Peyer's patch (tissue), 4 donors: Measurements from ENCODE around the gene CELF4. TPM values are rescaled to one million over a fixed set of nuclear protein-coding genes. Genes with fewer than 3 reads are reported as not detected.
A peak's percentile ranks its signal among the peaks of the same experiment; 100 is the strongest.

Experiments
- DNase-seq, 3 donors: peaks; one replicate each; pipeline ENCODE4 v3.0.0-alpha.2; 2017 to 2019
- H3K27ac ChIP-seq, 4 donors: fragments of 200-600 bp; sonication (generic); one replicate each; pipeline ENCODE4 v1.5.1; 2016 to 2019
- H3K27me3 ChIP-seq, 2 donors: fragments of 200-600 bp; sonication (generic); one replicate each; pipeline ENCODE4 v1.5.1; 2019
- H3K36me3 ChIP-seq, 3 donors: fragments of 200-600 bp; sonication (generic); one replicate each; pipeline ENCODE4 v1.5.1; 2016 to 2019
- H3K4me1 ChIP-seq, 4 donors: fragments of 200-600 bp; sonication (generic); one replicate each; pipeline ENCODE4 v1.5.1; 2016 to 2019
- H3K4me3 ChIP-seq, 4 donors: fragments of 200-600 bp; sonication (generic); 1 replicate in 3 of 4; 2 replicates in 1 of 4; pipeline ENCODE4 v1.5.1; 2016 to 2019; ENCODE audit warnings: mild to moderate bottlenecking in 1 of 4
- H3K9me3 ChIP-seq, 4 donors: fragments of 200-600 bp; sonication (generic); one replicate each; pipeline ENCODE4 v1.5.1; 2016 to 2019; ENCODE audit warnings: mild to moderate bottlenecking in 1 of 4
- POLR2A ChIP-seq, 2 donors: fragments of 450-650 bp; IDR thresholded peaks; one replicate each; pipeline ENCODE4 v1.5.1; 2017; ENCODE audit warnings: antibody characterized with exemption in 2 of 2, mild to moderate bottlenecking in 2 of 2, moderate library complexity in 2 of 2
- total RNA-seq, 4 donors: library from RNA; depleted of rRNA; stranded (reverse); fragments of >200 nt; gene quantifications; one replicate each; pipeline ENCODE4 v1.1.0, GENCODE V29; 2016
- TF ChIP-seq, protein P1 (sequence below), 6 experiments: fragments of 450-650 bp in 4 of 6; fragments of 200-600 bp in 2 of 6; sonication (generic) in 1 of 6; IDR thresholded peaks; one replicate each; pipeline ENCODE4 v1.5.1; 2017 to 2019; ENCODE audit warnings: antibody characterized with exemption in 6 of 6, mild to moderate bottlenecking in 3 of 6, moderate library complexity in 1 of 6

The CELF4 gene
- total RNA-seq, 4 donors from 2014 or later = 0.35 to 4.8 TPM; not detected in 2

GRCh38 chr18:37403100-37403781, 162.4 kb downstream of the CELF4 start:
- DNase-seq = no peak
- TF ChIP-seq, protein P1, sequence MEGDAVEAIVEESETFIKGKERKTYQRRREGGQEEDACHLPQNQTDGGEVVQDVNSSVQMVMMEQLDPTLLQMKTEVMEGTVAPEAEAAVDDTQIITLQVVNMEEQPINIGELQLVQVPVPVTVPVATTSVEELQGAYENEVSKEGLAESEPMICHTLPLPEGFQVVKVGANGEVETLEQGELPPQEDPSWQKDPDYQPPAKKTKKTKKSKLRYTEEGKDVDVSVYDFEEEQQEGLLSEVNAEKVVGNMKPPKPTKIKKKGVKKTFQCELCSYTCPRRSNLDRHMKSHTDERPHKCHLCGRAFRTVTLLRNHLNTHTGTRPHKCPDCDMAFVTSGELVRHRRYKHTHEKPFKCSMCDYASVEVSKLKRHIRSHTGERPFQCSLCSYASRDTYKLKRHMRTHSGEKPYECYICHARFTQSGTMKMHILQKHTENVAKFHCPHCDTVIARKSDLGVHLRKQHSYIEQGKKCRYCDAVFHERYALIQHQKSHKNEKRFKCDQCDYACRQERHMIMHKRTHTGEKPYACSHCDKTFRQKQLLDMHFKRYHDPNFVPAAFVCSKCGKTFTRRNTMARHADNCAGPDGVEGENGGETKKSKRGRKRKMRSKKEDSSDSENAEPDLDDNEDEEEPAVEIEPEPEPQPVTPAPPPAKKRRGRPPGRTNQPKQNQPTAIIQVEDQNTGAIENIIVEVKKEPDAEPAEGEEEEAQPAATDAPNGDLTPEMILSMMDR (IDR thresholded peaks at IDR 0.05) = no peak
- no peak for TF ChIP-seq POLR2A (IDR thresholded peaks at IDR 0.05)
- Histone ChIP-seq H3K9me3 (no peaks in the 10 kb centered on the region), H3K27ac (peak overlapping the region in 1 of 4 donors; percentile 56), H3K4me3 (no peak overlapping the region), H3K27me3 (no peaks in the 10 kb centered on the region), H3K4me1 (peaks cover 0 to 5% (median 0%) of the 10 kb centered on the region in 4 donors), H3K36me3 (no peaks in the 10 kb centered on the region)

- TF ChIP-seq, protein P1 (IDR thresholded peaks at IDR 0.05) = no peak
- no peak for TF ChIP-seq POLR2A (IDR thresholded peaks at IDR 0.05)
- DNase-seq = no peak
- peaks cover 0 to 5% (median 0%) of the 10 kb centered on the region in 4 donors for H3K4me1 ChIP-seq
- no peak overlapping the region for H3K4me3 ChIP-seq
- H3K27me3 ChIP-seq = no peaks in the 10 kb centered on the region
- no peaks in the 10 kb centered on the region for H3K9me3 ChIP-seq
- H3K36me3 ChIP-seq = no peaks in the 10 kb centered on the region
- peak overlapping the region in 1 of 4 donors; percentile 56 for H3K27ac ChIP-seq
Observed at GRCh38 chr18:37402735-37403099, 162.9 kb downstream of the CELF4 start.

- TF ChIP-seq, protein P1 (IDR thresholded peaks at IDR 0.05) = no peak
- no peak for TF ChIP-seq POLR2A (IDR thresholded peaks at IDR 0.05)
- peaks cover 0 to 5% (median 0%) of the 10 kb centered on the region in 4 donors for H3K4me1 ChIP-seq
- H3K27me3 ChIP-seq = no peaks in the 10 kb centered on the region
- no peaks in the 10 kb centered on the region for H3K36me3 ChIP-seq
- no peak overlapping the region for H3K27ac ChIP-seq
- no peak for DNase-seq
- H3K9me3 ChIP-seq = no peaks in the 10 kb centered on the region
- H3K4me3 ChIP-seq = no peak overlapping the region
Observed at GRCh38 chr18:37400802-37401201, 164.8 kb downstream of the CELF4 start.

DNA sequence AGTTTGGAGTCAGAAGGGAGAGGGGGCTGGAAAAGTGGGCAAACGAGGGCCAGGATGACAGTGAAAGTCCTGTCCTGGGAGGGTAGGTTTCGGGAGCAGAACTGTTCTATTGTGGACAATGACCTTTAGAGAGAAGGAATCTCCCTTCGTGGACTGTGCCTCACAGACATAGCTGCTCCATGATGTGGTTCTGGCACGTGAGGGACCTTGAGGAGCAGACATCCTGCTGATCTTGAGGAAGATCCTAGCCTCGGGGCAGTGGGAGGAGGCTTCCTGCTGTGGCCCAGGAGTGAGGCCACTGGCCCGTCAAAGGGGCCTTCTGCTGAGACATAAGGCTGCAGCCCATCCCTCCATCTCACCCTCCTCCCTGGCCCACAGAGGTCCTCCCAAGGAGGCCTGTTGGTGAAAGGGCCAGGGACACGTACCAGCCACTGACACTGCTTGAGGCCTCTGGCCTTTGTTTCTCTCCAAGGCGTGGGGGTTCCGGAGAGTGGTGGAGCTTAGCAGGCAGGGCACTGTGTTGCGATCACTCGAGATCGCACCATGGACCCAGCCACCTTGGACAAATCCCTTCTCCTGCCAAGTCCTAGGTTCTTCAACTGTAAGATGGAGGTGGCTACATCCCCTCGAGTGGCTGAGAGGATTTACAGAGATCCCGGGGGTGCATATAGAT, 167.2 kb downstream of the CELF4 start:
- H3K36me3 ChIP-seq = no peaks in the 10 kb centered on the region
- no peak overlapping the region for H3K4me3 ChIP-seq
- TF ChIP-seq, protein P1 (IDR thresholded peaks at IDR 0.05) = no peak
- no peak for TF ChIP-seq POLR2A (IDR thresholded peaks at IDR 0.05)
- H3K27me3 ChIP-seq = no peaks in the 10 kb centered on the region
- H3K27ac ChIP-seq = no peak overlapping the region
- H3K4me1 ChIP-seq = peaks cover 0 to 5% (median 2%) of the 10 kb centered on the region in 4 donors
- no peaks in the 10 kb centered on the region for H3K9me3 ChIP-seq
- no peak for DNase-seq

GRCh38 chr18:37397814-37398213, 167.8 kb downstream of the CELF4 start:
- H3K27me3 ChIP-seq = no peaks in the 10 kb centered on the region
- H3K36me3 ChIP-seq = no peaks in the 10 kb centered on the region
- no peak overlapping the region for H3K4me3 ChIP-seq
- DNase-seq = no peak
- H3K4me1 ChIP-seq = peaks cover 0 to 5% (median 2%) of the 10 kb centered on the region in 4 donors
- no peak overlapping the region for H3K27ac ChIP-seq
- H3K9me3 ChIP-seq = no peaks in the 10 kb centered on the region
- no peak for TF ChIP-seq POLR2A (IDR thresholded peaks at IDR 0.05)
- TF ChIP-seq, protein P1 (IDR thresholded peaks at IDR 0.05) = no peak
